Erythroblast (primary cell): Measurements from ENCODE around the gene ZNF613.
"Not testable (repeated sequence)": the region's sequence is repeated elsewhere in the genome, so short reads cannot be mapped to it uniquely, and the experiment has no call there.

Experiments used
- DNase-seq, 2 experiments: peaks; one replicate each; lab custom pipeline; 2025; lab: John Stamatoyannopoulos, UW
- GATA1 ChIP-seq: IDR thresholded peaks from 2 replicates; pipeline ENCODE4 v1.6.1; 2011; ENCODE audit warnings: low read depth, mild to moderate bottlenecking, control low read depth, low read length, moderate library complexity
- POLR2A ChIP-seq: IDR thresholded peaks from 2 replicates; pipeline ENCODE4 v1.6.1; 2011; ENCODE audit warnings: mild to moderate bottlenecking, low read length

ZNF613 gene

DNA sequence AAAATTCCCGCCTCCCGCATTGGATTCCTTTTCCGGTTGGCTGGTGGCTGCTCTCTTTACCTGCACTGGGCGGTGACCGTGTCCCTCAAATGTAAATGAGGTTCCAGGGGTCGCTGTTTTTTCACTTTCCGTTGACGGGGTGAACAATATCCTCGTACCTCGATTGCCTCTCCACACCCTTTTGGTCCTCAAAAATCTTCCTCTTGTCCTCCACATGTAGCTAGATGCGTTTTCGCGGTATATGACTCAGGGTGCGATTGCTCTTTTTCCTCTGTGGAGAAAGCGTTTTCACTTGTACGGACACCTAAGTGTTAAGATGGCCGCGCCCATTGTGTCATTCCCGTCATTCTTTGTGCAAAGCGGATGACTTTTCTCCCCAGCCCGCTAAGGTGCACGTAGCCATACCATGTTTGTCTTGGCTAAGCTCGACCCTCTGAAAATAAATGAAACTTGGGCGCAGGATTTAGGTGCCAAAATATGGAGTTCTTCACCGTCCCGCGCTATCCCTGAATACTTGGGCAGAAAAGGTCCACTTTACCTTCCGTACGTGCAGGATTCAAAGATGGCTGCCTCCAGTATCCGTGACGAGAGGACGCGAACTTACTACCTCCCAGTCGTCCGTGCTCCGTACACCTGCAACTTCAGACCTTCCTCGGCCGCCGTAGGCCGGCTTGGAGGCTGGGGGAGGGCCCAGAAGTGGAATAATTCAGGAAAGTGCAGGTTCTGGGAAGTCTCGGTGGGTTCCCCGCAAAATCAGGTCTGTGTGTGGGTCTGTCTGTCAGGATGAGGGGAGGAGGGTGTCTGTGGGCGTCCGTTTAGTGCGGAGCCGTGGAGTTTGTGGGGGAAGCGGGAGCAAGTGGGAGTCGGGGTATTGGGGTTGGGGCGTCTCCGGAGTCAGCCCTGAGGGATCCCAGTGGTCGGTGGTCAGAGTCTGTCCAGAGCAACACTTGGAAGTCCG, at the start of gene ZNF613:
TSS of gene ZNF613 (plus strand) at position 689 of the 958 bp plus-strand sequence. CDS start 8,749 bp downstream, outside the sequence.
- no peak for TF ChIP-seq GATA1
- TF ChIP-seq POLR2A: no peak
- DNase-seq: peak; percentile 90 to 92

DNA sequence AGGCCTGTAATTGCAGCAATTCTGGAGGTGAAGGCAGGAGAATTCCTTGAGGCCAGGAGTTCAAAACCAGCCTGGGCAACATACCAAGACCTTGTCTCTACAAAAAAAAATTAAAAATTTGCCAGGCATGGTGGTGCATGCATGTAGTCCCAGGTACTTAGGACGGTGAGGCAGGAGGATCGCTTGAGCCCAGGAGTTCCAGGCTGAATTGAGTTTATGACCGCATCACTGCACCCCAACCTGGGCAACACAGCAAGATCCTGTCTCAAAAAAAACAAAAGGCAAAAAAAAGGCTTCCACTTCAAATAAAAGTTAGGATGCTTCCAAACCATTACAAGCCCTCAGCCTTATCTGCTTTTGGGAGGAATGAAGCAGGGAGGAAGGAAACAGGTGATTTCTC, 44.8 kb upstream of the ZNF613 start:
- no peak for DNase-seq
- TF ChIP-seq POLR2A (no peak), GATA1 (no peak)

DNA sequence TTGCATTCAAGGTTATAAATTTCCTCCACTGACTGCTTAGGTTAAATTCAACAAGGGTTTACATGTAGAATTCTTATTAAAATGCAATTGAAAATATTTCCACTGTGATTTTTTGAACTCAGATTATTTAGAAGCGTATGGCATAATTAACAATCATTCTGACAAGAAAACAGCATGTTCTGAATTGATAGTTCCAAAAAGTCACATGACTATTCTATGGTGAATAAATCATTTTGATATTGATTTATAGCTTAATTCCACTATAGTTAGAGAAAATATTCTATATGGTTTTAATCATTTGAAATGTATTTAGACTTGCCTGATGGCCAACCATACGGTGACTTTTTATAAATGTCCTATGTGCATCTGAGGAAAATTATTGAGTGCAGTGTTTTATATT, 42.6 kb upstream of the ZNF613 start:
- no peak for TF ChIP-seq GATA1
- DNase-seq: no peak

DNA sequence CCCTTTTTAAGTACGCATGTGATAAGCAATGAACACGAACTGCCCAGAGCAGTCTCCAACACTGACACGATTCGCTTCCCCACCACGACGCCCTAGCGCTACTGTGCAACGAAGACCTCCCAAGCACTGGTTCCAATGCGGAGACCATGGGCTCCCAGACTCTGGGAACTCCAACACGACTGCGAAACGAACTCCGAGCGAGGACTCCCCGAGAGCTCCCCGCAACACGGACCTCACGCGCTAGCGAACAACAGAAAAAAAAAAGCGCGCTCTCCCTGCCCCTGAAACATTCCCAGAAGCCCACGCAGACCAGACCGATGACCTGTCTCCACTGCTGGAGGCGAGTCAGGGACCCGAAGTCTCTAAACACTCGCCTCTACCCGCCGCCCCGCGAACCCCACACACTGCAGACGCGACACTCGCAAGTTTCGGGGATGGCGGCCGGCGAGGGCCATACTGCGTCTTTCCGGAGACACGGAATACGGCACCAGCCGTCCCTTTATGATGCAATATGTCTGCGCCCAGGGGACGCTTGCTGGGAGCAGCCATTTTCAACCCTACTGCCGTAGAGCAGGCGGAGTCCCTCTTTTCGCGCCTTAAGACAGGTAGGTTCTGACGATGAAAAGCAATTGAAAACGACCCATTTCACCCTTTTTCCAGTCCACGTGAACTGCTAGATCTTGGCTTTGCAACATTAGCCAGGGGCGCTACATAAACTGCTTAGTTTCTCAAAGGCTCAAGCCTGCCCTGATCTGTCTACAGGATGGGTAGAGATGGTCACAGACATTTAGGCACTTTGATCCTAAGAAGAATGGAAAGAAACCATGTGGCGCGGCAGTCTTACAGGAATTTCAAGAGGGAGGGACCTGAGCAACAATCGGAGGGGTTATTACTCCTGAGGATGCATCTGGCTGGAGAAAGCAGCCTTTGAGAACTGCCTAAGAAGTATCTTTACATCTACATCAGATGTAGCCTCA, 39.5 kb upstream of the ZNF613 start, which contains the start of gene ZNF577:
TSS of gene ZNF577 (minus strand) at position 430 of the 977 bp plus-strand sequence. CDS start 7,569 bp downstream, outside the sequence.
- TF ChIP-seq GATA1 (no peak), POLR2A (peak; percentile 42)
- DNase-seq: peak; percentile 87 to 92

DNA sequence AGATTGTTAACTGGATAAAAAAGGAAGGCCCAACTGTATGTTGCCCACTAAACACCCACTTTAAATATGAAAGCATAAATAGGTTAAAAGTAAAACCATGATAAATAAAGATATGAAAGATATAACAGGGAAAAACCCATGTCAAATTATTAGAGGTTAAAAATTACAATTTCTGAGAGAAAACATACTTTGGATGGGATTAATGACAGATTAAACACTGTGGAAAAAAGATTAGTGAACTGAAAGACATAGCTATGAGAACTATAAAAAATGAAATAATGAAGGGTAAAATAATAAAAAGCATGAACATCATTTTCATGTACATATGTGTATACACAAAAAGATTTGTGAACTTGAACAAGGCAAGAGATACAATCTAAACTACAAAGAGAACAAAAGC, 37.3 kb upstream of the ZNF613 start:
- DNase-seq: no peak
- TF ChIP-seq GATA1: no peak
- TF ChIP-seq POLR2A: no peak

DNA sequence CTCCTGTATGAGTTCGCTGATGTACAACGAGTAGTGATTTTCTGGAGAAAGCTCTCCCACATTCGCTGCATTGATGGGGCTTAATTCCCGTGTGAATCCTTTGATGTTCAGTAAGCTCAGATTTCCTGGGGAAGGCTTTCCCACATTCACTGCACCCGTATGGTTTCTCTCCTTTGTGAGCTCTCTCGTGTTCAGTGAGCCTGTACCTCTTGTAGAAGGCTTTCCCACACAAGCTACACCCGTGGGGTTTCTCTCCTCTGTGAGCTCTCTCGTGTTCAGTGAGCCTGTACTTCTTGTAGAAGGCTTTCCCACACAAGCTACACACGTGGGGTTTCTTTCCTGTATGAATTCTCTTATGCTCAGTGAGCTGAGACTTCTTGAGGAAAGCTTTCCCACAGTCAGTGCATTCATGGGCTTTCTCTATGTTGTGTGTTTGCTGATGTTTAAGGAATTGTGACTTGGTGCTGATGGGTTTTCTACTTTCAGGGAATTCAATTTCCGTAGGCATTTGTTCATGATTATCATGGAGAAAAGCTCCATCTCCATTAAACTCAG, 36.0 kb upstream of the ZNF613 start:
- TF ChIP-seq GATA1 (no peak), POLR2A (no peak)
- DNase-seq: peak in 1 of 2 experiments; percentile 23

DNA sequence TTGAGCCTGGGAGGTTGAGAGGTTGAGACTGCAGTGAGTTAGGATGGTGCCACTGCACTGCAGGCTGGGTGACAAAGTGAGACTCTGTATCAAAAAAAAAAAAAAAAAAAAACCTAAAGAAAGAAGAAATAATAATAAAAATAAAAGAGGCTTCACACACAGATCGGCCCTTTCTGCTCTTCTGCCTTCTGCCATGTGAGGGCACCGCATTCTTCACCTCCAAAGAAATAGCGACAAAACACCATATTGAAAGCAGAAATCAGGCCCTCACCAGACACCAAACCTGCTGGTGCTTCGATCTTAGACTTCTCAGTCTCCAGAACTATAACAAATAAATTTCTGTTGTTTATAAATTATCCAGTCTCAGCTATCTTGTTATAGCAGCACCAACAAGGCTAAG, 25.4 kb upstream of the ZNF613 start:
- TF ChIP-seq POLR2A (no peak), GATA1 (no peak)
- DNase-seq: no peak

DNA sequence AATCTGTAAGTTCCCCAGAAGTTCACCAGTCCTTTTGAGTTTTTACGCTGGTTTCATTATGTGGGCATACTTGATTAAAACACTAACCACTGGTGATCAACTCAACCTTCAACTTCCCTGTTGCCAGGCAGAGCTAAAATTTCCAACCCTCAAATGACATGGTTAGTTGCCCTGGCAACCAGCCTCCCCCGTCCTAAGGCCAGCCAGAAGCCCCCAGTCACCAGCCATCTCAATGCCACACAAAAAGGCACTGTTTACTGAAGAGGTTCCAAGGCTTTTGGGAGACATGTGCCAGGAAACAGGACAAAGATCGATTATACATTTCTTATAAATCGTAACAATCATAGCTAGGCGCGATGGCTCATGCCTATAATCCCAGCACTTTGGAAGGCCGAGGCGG, 24.1 kb upstream of the ZNF613 start:
- TF ChIP-seq POLR2A: no peak
- TF ChIP-seq GATA1: no peak
- DNase-seq: no peak

DNA sequence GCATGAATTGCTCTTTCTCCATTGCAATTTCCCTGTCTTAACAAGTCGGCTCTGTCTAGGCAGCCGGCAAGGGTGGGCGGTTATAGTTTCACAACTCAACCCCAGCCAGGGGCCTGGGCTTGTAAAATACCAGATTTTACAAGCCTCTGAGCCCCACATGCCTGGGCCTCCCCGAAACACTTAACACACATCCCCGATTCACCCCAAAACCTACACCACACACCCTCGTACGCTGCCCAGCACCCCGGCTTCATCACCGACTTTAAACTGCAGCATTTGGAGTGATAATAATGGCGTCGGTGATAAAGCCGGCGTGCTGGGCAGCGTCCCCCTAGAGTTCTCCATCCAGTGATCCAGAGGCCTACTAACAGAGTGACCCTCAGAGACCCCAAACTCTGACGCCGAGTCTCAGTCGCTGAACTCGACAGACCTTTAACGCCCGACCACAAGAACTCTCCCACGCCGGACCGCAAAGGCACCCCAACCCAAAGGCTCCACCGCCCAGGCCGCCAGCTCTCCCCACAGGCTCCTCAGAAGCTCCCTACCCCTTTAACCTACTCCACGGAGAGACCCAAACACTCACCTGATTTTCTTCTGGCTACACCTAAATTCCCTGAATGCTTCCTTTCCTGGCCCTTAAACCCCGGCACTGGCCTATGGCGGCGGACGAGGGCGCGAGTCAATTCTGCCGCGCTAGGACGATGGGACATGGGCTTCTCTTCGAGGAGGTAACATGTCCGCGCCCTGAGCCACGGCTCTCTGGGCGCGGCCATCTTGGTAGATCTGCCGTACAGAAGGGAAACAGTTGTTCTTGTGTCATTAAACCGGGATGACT, 22.7 kb upstream of the ZNF613 start, which contains the start of gene ZNF649:
TSS of gene ZNF649 (minus strand) at position 687 of the 835 bp plus-strand sequence. CDS start 4,910 bp downstream, outside the sequence.
- TF ChIP-seq POLR2A (peak; percentile 68), GATA1 (no peak)
- DNase-seq: peak; percentile 88

DNA sequence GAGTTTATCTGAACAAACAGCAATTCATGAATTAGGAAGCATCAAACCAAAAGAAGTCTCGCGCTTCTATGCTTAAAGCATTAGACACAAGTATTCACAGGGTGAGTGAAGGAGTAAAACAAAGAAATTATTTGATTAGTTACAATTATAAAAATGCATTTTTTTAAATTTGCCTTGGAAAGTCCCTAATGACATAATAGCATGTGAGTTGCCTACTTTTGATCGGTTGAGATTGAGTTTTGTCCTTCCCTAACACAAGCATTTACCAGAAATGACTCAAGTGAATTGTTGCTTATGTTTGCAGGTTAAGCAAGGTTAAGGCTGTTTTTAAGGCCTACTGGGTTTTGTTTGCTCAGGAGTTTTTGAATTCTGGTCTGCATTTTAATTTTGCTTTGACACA, 22.1 kb upstream of the ZNF613 start:
- TF ChIP-seq POLR2A (no peak), GATA1 (no peak)
- no peak for DNase-seq

DNA sequence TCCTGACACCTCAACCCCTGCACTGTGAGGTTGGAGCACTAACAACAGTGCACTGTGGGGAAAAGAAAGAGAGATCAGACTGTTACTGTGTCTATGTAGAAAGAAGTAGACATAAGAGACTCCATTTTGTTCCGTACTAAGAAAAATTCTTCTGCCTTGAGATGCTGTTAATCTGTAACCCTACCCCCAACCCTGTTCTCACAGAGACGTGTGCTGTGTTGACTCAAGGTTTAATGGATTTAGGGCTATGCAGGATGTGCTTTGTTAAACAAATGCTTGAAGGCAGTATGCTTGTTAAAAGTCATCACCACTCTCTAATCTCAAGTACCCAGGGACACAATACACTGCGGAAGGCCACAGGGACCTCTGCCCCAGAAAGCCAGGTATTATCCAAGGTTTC, 21.6 kb upstream of the ZNF613 start:
- not testable (repeated sequence) for DNase-seq

DNA sequence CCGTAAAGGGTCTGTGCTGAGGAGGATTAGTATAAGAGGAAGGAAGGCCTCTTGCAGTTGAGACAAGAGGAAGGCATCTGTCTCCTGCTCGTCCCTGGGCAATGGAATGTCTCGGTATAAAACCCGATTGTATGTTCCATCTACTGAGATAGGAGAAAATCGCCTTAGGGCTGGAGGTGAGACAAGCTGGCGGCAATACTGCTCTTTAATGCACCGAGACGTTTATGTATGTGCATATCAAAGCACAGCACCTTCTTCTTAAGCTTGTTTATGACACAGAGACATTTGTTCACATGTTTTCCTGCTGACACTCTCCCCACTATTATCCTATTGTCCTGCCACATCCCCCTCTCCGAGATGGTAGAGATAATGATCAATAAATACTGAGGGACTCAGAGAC, 21.2 kb upstream of the ZNF613 start:
- DNase-seq: not testable (repeated sequence)

DNA sequence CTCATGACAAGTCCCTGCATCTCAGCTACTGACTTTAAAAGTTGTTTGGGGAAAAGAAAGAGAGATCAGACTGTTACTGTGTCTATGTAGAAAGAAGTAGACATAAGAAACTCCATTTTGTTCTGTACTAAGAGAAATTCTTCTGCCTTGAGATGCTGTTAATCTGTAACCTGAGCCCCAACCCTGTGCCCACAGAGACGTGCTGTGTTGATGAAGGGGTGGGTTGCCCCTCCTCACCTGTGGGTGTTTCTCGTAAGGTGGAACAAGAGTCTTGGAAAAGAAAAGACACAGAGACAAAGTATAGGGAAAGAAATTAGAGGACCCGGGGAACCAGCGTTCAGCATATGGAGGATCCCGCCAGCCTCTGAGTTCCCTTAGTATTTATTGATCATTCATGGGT, 19.3 kb upstream of the ZNF613 start:
- DNase-seq: not testable (repeated sequence)
